IMR-90 (cell line): ENCODE measurements around the gene AFMID. TPM values are rescaled to one million over a fixed set of nuclear protein-coding genes. Genes with fewer than 3 reads are reported as not detected.

Experiments used
- ATAC-seq: fragments of 200-7000 bp; cut with Tn5 transposase; 2 replicates; pipeline ENCODE4 v1.9.1; 2020; ENCODE audit warnings: low read depth, mild to moderate bottlenecking, moderate library complexity
- BruUV-seq: library from RNA; stranded (reverse); fragments of 400-500 nt; replicated peaks from 2 replicates; lab custom pipeline; 2021; lab: Mats Ljungman, UMichigan
- CTCF ChIA-PET: fragments of 300-600 bp; formaldehyde crosslinking; extraction: SDS; loops from one replicate; lab custom pipeline; 2021; ENCODE audit warnings: antibody characterized with exemption; lab: Yijun Ruan, JAX
- POLR2A ChIA-PET: fragments of 300-600 bp; sonication (Branson Sonifier 250); formaldehyde crosslinking; loops from one replicate; lab custom pipeline; 2022; ENCODE audit warnings: antibody characterized with exemption; ENCODE audit not compliant: unreplicated experiment; lab: Charles Lee
- DNase-seq: peaks from one replicate; pipeline ENCODE4 v3.0.0; 2013
- H2AFZ ChIP-seq: replicated peaks from 2 replicates; pipeline ENCODE3; 2013; ENCODE audit warnings: low read length, mild to moderate bottlenecking; ENCODE audit not compliant: poor library complexity
- H2AK5ac ChIP-seq: 2 replicates; pipeline ENCODE4 v1.6.1; 2013; ENCODE audit warnings: low read depth, low read length, inconsistent platforms
- H2AK9ac ChIP-seq: replicated peaks from 2 replicates; pipeline ENCODE3; 2013; ENCODE audit warnings: mild to moderate bottlenecking, low read depth, low read length, moderate library complexity; ENCODE audit not compliant: poor library complexity
- H2BK120ac ChIP-seq: 2 replicates; pipeline ENCODE4 v1.6.1; 2013; ENCODE audit warnings: low read depth, low read length, inconsistent platforms
- H2BK15ac ChIP-seq: 3 replicates; pipeline ENCODE4 v1.6.1; 2013; ENCODE audit warnings: low read depth, low read length, inconsistent platforms
- H2BK20ac ChIP-seq: 2 replicates; pipeline ENCODE4 v1.6.1; 2013; ENCODE audit warnings: low read depth, mild to moderate bottlenecking, inconsistent platforms, low read length, moderate library complexity
- H2BK5ac ChIP-seq: 2 replicates; pipeline ENCODE4 v1.6.1; 2013; ENCODE audit warnings: mild to moderate bottlenecking, low read depth, low read length, inconsistent platforms; ENCODE audit not compliant: poor library complexity, severe bottlenecking
- H3K14ac ChIP-seq: replicated peaks from 2 replicates; pipeline ENCODE4 v1.6.1; 2013; ENCODE audit warnings: low read depth, low read length, inconsistent platforms
- H3K18ac ChIP-seq: 2 replicates; pipeline ENCODE4 v1.6.1; 2013; ENCODE audit warnings: low read depth, low read length, control low read depth
- H3K23ac ChIP-seq: 2 replicates; pipeline ENCODE4 v1.6.1; 2013; ENCODE audit warnings: low read depth, low read length, inconsistent platforms
- H3K27ac ChIP-seq: 2 replicates; pipeline ENCODE4 v1.5.1; 2013; ENCODE audit warnings: mild to moderate bottlenecking, control low read depth, low read length; ENCODE audit not compliant: insufficient read depth
- H3K27me3 ChIP-seq: 2 replicates; pipeline ENCODE4 v1.6.1; 2013; ENCODE audit warnings: low read length; ENCODE audit not compliant: control insufficient read depth, insufficient read depth
- H3K36me3 ChIP-seq: 2 replicates; pipeline ENCODE4 v1.6.1; 2013; ENCODE audit warnings: low read length, mixed read lengths; ENCODE audit not compliant: control insufficient read depth, insufficient read depth
- H3K4ac ChIP-seq: 2 replicates; pipeline ENCODE4 v1.6.1; 2013; ENCODE audit warnings: low read depth, low read length, inconsistent platforms
- H3K4me1 ChIP-seq: 2 replicates; pipeline ENCODE4 v1.6.1; 2013; ENCODE audit warnings: low read length, mixed read lengths; ENCODE audit not compliant: control insufficient read depth, insufficient read depth
- H3K4me2 ChIP-seq: 2 replicates; pipeline ENCODE4 v1.6.1; 2013; ENCODE audit warnings: low read depth, mild to moderate bottlenecking, control low read depth, low read length, moderate library complexity
- H3K4me3 ChIP-seq: 2 replicates; pipeline ENCODE4 v1.5.1; 2013; ENCODE audit warnings: low read depth, mild to moderate bottlenecking, control low read depth, low read length, moderate library complexity; ENCODE audit not compliant: insufficient read depth
- H3K56ac ChIP-seq: 2 replicates; pipeline ENCODE4 v1.6.1; 2013; ENCODE audit warnings: low read length, inconsistent platforms; ENCODE audit not compliant: insufficient read depth; ENCODE audit errors: extremely low read depth
- H3K79me1 ChIP-seq, 2 experiments: 2 replicates each; pipeline ENCODE4 v1.6.1; 2013; ENCODE audit warnings: low read length in 2 of 2, inconsistent platforms in 1 of 2, low read depth in 1 of 2
- H3K9ac ChIP-seq: 2 replicates; pipeline ENCODE4 v1.6.1; 2013; ENCODE audit warnings: low read depth, low read length, control low read depth
- H3K9me1 ChIP-seq: 2 replicates; pipeline ENCODE4 v1.6.1; 2013; ENCODE audit warnings: low read length, inconsistent platforms; ENCODE audit not compliant: insufficient read depth
- H3K9me3 ChIP-seq: 2 replicates; pipeline ENCODE4 v1.6.1; 2013; ENCODE audit warnings: low read length; ENCODE audit not compliant: control insufficient read depth, insufficient read depth
- H4K20me1 ChIP-seq: 2 replicates; pipeline ENCODE4 v1.6.1; 2013; ENCODE audit warnings: low read length, inconsistent platforms; ENCODE audit not compliant: insufficient read depth
- H4K5ac ChIP-seq: 2 replicates; pipeline ENCODE4 v1.6.1; 2013; ENCODE audit warnings: mild to moderate bottlenecking, low read depth, low read length, control low read depth
- H4K8ac ChIP-seq, 2 experiments: 2 replicates each; pipeline ENCODE4 v1.6.1; 2013; ENCODE audit warnings: low read depth in 2 of 2, low read length in 2 of 2, control low read depth in 1 of 2, inconsistent platforms in 1 of 2
- H4K91ac ChIP-seq: 2 replicates; pipeline ENCODE4 v1.6.1; 2013; ENCODE audit warnings: low read depth, low read length, inconsistent platforms; ENCODE audit not compliant: insufficient read depth
- BHLHE40 ChIP-seq: fragments of 150-350 bp; IDR thresholded peaks from 2 replicates; pipeline ENCODE4 v1.6.1; 2016; ENCODE audit warnings: mild to moderate bottlenecking, low read depth, low read length
- CHD1 ChIP-seq: IDR thresholded peaks from 2 replicates; pipeline ENCODE4 v1.6.1; 2012; ENCODE audit warnings: low read depth, low read length, improper control_type of control experiment
- CTCF ChIP-seq: conservative IDR thresholded peaks from 2 replicates; pipeline ENCODE4 v1.5.1; 2012; ENCODE audit warnings: mild to moderate bottlenecking, low read depth, low read length, improper control_type of control experiment
- ELK1 ChIP-seq: fragments of 150-350 bp; IDR thresholded peaks from 2 replicates; pipeline ENCODE4 v1.6.1; 2016; ENCODE audit warnings: low read depth, mild to moderate bottlenecking, low read length, moderate library complexity, borderline replicate concordance
- FOS ChIP-seq: fragments of 150-350 bp; IDR thresholded peaks from 2 replicates; pipeline ENCODE4 v1.6.1; 2016; ENCODE audit warnings: low read depth, low read length
- MAFK ChIP-seq: IDR thresholded peaks from 2 replicates; pipeline ENCODE4 v1.6.1; 2012; ENCODE audit warnings: low read depth, low read length, improper control_type of control experiment
- MXI1 ChIP-seq: IDR thresholded peaks from 2 replicates; pipeline ENCODE4 v1.6.1; 2012; ENCODE audit warnings: low read depth, mild to moderate bottlenecking, low read length, moderate library complexity, borderline replicate concordance
- NFE2L2 ChIP-seq: fragments of 150-350 bp; IDR thresholded peaks from 2 replicates; pipeline ENCODE4 v1.6.1; 2016; ENCODE audit warnings: low read depth, mild to moderate bottlenecking, low read length
- POLR2A ChIP-seq: IDR thresholded peaks from 2 replicates; pipeline ENCODE4 v1.6.1; 2012; ENCODE audit warnings: mild to moderate bottlenecking, low read depth, low read length
- RAD21 ChIP-seq: IDR thresholded peaks from 2 replicates; pipeline ENCODE4 v1.6.1; 2012; ENCODE audit warnings: low read length, improper control_type of control experiment
- RCOR1 ChIP-seq: IDR thresholded peaks from 2 replicates; pipeline ENCODE4 v1.6.1; 2012; ENCODE audit warnings: mild to moderate bottlenecking, low read length, improper control_type of control experiment; ENCODE audit not compliant: insufficient replicate concordance
- RFX5 ChIP-seq: IDR thresholded peaks from 2 replicates; pipeline ENCODE4 v1.8.0; 2012; ENCODE audit warnings: low read depth, mild to moderate bottlenecking, low read length, moderate library complexity
- SMC3 ChIP-seq: fragments of 150-350 bp; IDR thresholded peaks from 2 replicates; pipeline ENCODE4 v1.6.1; 2016; ENCODE audit warnings: low read depth, mild to moderate bottlenecking, antibody characterized with exemption, low read length, moderate library complexity
- USF2 ChIP-seq: fragments of 150-350 bp; IDR thresholded peaks from 2 replicates; pipeline ENCODE4 v1.6.1; 2017; ENCODE audit warnings: mild to moderate bottlenecking, antibody characterized with exemption, low read length, low read depth
- WGBS, 2 experiments: methylation state at CpG; one replicate each; pipeline versions ENCODE4 v1.1.5 to v1.1.7; 2013; ENCODE audit warnings: missing lambda C conversion rate in 2 of 2; ENCODE audit not compliant: insufficient read length in 1 of 2; ENCODE audit errors: extremely low coverage in 2 of 2; 5-methylcytosine and 5-hydroxymethylcytosine counted together
- dilution Hi-C: fragments of 300-500 bp; cut with HindIII; formaldehyde crosslinking; loops from one replicate; pipeline ENCODE4 v1.14.3; 2018; ENCODE audit warnings: low sequenced_read_pairs; ENCODE audit not compliant: unreplicated experiment
- in situ Hi-C: fragments of 300-500 bp; cut with MboI; formaldehyde crosslinking; loops from 3 replicates; pipeline ENCODE4 v1.14.3; 2019; ENCODE audit warnings: low sequenced_read_pairs, inconsistent platforms, mixed read lengths
- intact Hi-C: fragments of 100-400 bp; cut with micrococcal nuclease; formaldehyde crosslinking; loops from 2 replicates; pipeline ENCODE4 v1.10.0; 2022
- polyA plus RNA-seq, 3 experiments: library from polyadenylated mRNA; depleted of rRNA; stranded (reverse); fragments of >200 nt; gene quantifications; 2 replicates each; pipeline ENCODE4 v1.2.3, GENCODE V29; 2012; ENCODE audit warnings: low replicate concordance in 1 of 3
- total RNA-seq: library from RNA; depleted of rRNA; stranded (reverse); fragments of >200 nt; gene quantifications from 2 replicates; pipeline ENCODE4 v1.2.3, GENCODE V29; 2012

Gene AFMID
- total and polyA plus RNA-seq, 2 of the 4 experiments (the other 2 are of a cell fraction), result 41.0 to 65.1 TPM

GRCh38 chr17:78185981-78186691 lies 1.0 kb upstream of the AFMID start:
- intact Hi-C loops, result no loop called here

More at GRCh38 chr17:78185981-78186691, 1.0 kb upstream of the AFMID start:
- in situ Hi-C loops, result no loop called here
- peaks cover 3% of the 10 kb centered on the region for H3K4me1 ChIP-seq
- peak overlapping the region; percentile 5; the same call in 1 of the 2 replicates for H3K14ac ChIP-seq
- no peak overlapping the region for H3K18ac ChIP-seq
- ChIA-PET POLR2A (no interaction called here), CTCF (no interaction called here)
- no peaks in the 10 kb centered on the region for H3K27me3 ChIP-seq
- H2AK5ac ChIP-seq, result no peak overlapping the region
- ATAC-seq, result peak; percentile 8
- no TSS peak for BruUV-seq
- H4K8ac ChIP-seq, result peak overlapping the region in 1 of 2 experiments; percentile 24; a peak in 2 of 4 replicates
- H3K9me1 ChIP-seq, result peaks cover 11% of the 10 kb centered on the region; the same call in 1 of the 2 replicates
- peaks cover 2% of the 10 kb centered on the region for H3K36me3 ChIP-seq
- no peaks in the 10 kb centered on the region for H3K9me3 ChIP-seq
- H3K27ac ChIP-seq, result peak overlapping the region; percentile 22; the same call in 1 of the 2 replicates
- peak overlapping the region; percentile 54 for H3K4me2 ChIP-seq
- no peak overlapping the region for H4K91ac ChIP-seq
- H3K4ac ChIP-seq, result peak overlapping the region; percentile 2; the same call in 1 of the 2 replicates
- H3K23ac ChIP-seq, result no peak overlapping the region
- H4K5ac ChIP-seq, result no peak overlapping the region; the same call in 1 of the 2 replicates
- H2BK20ac ChIP-seq, result no peak overlapping the region
- H2AFZ ChIP-seq, result peak overlapping the region; percentile 33
- 0 out of 2 replicates have a peak, but pooled peaks cover 6% of the 10 kb centered on the region for H4K20me1 ChIP-seq
- no peak overlapping the region for H2BK15ac ChIP-seq
- TF ChIP-seq MXI1 (no peak), FOS (no peak), SMC3 (no peak), RFX5 (no peak), USF2 (no peak), CHD1 (no peak), ELK1 (no peak), MAFK (no peak), BHLHE40 (no peak), NFE2L2 (no peak), POLR2A (no peak), CTCF (no peak), RAD21 (no peak), RCOR1 (no peak)
- H3K79me1 ChIP-seq, result peaks cover 24 to 54% of the 10 kb centered on the region in 2 experiments
- peak overlapping the region; percentile 35; the same call in 1 of the 2 replicates for H3K4me3 ChIP-seq
- dilution Hi-C loops, result no loop called here
- H2BK120ac ChIP-seq, result no peak overlapping the region
- DNase-seq, result no peak
- 86% methylated on average over 4 of the region's 10 CpGs; no CpG with 5 or more reads in 1 of the 2 experiments for WGBS, 2 experiments
- no peak overlapping the region for H2BK5ac ChIP-seq
- peak overlapping the region; percentile 12 for H2AK9ac ChIP-seq
- H3K9ac ChIP-seq, result peak overlapping the region; percentile 65; the same call in 1 of the 2 replicates
- H3K56ac ChIP-seq, result no peak overlapping the region
